Uterus (tissue), 2 donors: ENCODE results near the gene SLC31A2.

ENCODE experiments used
- CTCF ChIP-seq, 4 experiments: fragments of 200-600 bp in 2 of 4; fragments of 450-650 bp in 2 of 4; sonication (generic) in 2 of 4; IDR thresholded peaks; one replicate each; pipeline ENCODE4 v1.5.1; 2016 to 2019; ENCODE audit warnings: antibody characterized with exemption in 4 of 4, mild to moderate bottlenecking in 2 of 4, moderate library complexity in 1 of 4
- POLR2A ChIP-seq, 2 donors: fragments of 450-650 bp; IDR thresholded peaks; one replicate each; pipeline ENCODE4 v1.6.1; 2016; ENCODE audit warnings: antibody characterized with exemption in 2 of 2, mild to moderate bottlenecking in 1 of 2, moderate library complexity in 1 of 2

- no peak for TF ChIP-seq CTCF (IDR thresholded peaks at IDR 0.05)
- TF ChIP-seq POLR2A (IDR thresholded peaks at IDR 0.05) = no peak
Measured at GRCh38 chr9:113131689-113132151, 19.1 kb upstream of the SLC31A2 start.
